Left renal pelvis (tissue), 4 donors: ENCODE measurements around the gene PTMA. TPM values are rescaled to one million over a fixed set of nuclear protein-coding genes. Genes with fewer than 3 reads are reported as not detected.
"Not testable (repeated sequence)": the region's sequence is repeated elsewhere in the genome, so short reads cannot be mapped to it uniquely, and the experiment has no call there.

Experiments used
- DNase-seq, 4 donors: peaks; one replicate each; pipeline ENCODE4 v3.0.0-alpha.2; 2013; ENCODE audit warnings: low read depth in 4 of 4, low spot score in 3 of 4
- polyA plus RNA-seq, 4 donors: library from polyadenylated mRNA; unstranded; fragments of 120-200 nt; gene quantifications; one replicate each; pipeline ENCODE4 v1.2.1, GENCODE V29; 2013; ENCODE audit not compliant: insufficient read length in 4 of 4

The PTMA gene
- polyA plus RNA-seq, 4 donors, result 1,725 to 2,255 (median 2,069) TPM

DNA sequence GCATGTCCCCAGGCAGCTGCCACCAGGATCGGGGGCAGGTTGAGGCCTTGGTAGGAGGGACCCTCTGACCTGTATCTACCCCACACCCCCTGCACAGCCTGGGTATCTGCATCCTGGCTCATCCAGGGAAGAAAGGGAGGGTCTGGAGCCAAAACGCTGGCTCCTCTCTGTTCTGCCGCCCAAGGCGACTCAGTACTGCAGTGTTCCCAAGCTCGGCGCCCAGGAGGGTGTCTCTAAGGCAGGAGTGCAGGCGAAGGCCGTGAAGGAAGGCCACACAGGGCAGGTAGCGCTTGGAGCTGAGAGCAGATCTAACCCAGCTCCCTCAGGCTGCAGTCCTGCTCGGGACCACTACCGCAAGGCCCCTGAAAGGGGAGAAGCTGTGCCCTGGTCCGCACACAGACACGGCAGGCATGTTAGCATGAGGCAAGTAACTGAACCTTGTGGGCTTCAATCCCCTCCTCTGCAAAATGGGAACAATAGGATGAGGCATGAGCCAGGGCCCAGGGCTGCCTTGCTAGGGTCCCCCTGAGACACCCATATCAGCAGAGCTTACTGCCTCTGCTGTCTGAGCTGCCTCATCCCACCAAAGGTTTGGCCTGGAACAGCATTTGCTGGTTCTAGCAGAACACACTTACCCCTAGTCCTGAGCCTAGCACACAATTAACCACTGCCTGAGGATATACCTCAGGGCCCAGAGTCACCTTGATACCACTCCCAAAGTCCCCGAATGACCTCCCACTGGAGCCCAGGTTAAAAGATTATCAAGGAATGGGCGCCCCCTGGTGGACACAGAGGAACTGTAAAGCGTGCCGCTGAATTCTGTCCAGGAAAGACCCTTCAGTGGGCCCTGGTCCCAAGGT is 6.5 kb downstream of the PTMA start:
- DNase-seq, result no peak

DNA sequence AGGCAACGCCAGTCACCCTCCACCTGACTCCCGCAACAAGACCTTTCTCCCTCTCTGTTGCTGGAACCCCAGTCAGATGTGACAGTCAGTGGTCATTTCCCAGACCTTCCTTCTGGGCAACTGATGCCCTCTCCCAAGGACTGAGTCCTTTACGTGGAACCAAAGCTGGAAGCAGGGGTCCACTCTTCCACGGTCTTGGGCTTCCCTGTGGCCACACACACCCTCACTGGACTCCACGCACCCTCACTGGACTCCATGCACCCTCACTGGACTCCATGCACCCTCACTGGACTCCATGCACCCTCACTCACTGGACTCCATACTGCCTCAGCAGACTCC is 7.1 kb downstream of the PTMA start:
- DNase-seq, result no peak

- DNase-seq, result no peak
Observed at GRCh38 chr2:231715988-231716616, 7.8 kb downstream of the PTMA start.

DNA sequence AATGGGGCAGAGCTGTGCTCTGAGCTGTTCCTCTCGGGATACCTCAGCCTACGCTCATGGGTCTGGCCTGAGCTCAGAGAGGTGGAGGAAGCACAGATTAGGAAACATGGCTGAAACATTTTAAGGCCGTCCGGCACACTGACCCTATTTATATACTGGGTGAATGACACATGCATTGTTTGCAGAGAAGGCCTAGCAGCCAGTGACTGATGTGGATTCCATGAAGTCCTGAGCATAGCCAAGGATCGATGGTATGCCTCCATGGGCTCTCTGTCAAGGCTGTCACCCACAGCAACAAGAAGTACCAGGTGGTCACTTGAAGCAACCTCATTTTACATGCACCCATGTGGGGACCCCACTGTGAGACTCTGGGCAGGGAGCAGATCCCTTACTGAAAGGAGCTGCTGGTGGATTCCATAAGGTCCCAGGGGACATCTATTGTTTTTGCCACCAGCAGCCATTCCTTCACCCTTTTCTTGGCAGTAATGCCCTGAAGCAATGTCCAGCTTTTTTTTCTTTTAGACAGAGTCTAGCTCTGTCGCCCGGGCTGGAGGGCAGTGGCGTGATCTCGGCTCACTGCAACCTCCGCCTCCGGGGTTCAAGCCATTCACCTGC is 8.4 kb downstream of the PTMA start:
- DNase-seq, result no peak

DNA sequence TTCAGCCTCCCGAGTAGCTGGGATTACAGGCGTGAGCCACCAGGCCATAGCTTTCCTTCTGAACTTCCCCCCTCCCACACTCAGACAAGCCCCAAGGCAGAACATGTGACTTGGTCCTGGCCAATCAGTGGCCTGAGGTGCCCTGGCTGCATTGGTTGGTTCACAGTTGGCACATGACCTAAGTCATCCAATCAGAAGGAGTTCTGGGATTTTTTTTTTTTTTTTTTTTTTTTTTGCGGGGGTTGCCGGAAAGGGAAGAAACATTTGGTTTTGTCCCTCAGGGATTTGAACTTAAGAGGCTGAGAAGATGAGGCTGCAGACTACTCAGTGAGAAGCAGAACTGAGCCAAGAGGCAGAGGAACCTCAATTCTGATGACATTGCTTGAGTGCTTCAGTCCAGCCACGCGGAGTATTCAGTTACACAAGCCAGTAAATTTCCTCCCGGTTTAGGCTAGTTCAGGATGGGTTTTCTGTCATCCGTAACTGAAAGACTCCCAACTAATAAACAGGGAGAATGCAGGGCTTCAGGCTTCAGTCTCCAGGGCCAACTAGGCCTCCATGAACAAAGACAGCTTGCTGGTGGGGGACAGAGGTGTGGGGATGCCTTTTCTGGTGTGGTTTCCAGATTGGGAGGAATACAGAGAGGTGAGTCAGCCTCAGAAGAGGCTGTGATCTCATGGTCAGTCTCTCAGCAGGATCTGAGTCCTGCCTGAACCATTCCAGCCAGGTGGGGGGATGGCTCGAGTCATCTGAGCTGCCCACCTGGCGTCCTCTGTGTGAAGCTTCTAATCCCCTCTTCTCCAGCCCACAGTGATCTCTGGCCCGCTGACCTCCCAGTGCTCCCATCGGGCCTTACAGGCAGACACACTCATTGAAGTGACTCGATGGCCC is 9.2 kb downstream of the PTMA start:
- DNase-seq, result no peak

DNA sequence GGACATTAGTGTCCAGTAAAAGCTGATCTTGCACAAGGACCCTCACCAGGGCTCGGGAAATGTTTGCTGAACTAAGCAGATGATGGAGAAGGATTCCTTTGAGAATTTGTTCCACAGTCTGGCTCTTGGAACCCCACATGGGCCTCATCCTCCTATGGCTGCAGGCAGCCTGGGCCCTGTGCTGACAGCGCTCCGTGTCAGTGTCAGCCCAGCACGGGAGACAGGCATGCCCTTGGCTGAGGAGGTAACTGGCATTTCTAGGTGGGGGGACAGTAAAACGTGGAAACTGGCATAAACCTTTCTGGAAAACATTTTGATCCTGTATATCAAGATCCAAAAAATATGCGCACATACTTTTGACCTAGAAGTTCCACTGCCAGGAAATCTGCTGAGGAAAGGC is 10.5 kb downstream of the PTMA start:
- DNase-seq, result no peak

GRCh38 chr2:231720292-231720986 is 12.1 kb downstream of the PTMA start:
- DNase-seq, result no peak

DNA sequence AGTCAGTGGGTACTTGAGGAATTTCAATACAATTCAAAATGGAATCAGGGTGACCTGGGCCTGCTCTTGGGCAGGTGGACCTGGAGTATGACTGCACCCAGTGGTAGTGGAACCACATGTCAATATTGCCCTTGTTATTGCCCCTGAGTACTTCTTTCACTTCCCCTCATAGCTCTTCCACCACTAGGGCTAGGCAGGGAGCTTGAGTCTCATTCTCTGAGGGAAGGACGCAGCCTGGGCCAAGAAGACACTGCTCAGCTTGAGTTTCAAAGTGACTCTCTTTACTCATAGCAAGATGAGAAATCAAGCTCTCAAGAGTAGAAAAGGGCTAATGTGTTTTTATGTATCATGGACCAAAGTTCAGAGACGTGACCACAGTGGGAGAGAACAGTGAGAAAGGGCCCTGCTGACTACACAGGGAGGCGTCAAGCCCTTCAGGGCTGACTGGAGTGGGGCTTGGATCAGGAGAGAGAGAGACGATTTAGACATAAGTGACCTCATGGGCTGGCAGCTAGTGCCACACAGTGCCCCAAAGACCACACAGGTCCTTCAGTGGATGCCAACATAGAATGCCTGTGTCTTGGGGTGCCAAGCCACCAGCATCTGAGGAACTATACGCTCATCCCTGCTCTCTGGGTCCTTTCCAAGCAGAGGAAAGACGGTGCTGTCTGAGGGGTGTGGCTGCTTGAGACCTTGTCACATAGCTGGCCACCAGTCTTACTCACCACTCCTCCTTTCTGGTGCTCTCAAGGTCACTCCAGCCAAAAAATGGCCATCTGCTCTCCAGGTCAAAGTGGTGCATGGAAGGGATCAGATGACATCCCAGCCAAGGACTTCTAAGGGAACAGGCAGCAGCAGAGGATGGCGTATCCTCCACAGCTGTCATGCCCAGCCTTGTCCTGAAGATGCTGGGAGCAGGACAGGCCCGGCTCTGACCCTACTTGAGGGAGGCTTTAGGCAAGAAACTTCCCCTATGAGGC is 13.0 kb downstream of the PTMA start:
- no peak for DNase-seq

GRCh38 chr2:231722721-231723307 is 14.5 kb downstream of the PTMA start:
- no peak for DNase-seq

DNA sequence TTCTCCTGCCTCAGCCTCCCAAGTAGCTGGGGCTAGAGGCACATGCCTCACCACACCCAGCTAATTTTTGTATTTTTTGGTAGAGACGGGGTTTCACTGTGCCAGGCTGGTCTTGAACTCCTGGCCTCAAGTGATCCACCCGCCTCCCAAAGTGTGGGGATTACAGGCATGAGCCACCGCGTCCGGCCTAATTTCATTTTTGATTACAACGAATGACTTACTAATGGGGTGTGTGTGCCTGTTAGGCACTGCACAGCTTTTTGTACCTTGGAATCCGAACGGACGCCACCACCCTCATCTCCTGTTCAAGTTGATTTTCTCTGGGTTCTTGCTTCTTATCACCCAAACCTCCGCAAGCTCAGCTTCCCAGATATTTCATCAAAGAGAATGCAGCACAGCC is 17.2 kb downstream of the PTMA start:
- no peak for DNase-seq

- no peak for DNase-seq
Observed at GRCh38 chr2:231726276-231726675, 18.0 kb downstream of the PTMA start.

DNA sequence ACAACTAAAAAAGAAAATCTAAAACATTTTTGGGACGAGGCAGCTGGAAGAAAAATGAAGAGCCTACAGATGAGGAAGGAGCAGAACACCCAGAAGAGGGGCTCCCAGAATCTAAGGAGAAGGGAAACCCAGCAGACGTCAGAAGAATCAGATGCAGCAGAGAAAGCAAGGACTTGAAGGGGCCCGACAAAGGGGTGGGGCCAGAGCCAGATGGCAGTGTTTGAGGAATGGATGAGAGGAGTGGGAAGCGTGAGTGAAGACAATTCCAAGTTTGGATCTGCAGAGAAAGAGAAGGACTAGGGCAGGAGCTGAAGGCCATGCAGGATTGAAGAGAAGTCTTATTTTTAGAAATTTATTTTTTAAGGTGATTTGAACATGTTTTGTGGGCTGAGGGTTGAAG is 19.3 kb downstream of the PTMA start:
- no peak for DNase-seq

GRCh38 chr2:231732604-231733003 is 24.3 kb downstream of the PTMA start:
- no peak for DNase-seq

DNA sequence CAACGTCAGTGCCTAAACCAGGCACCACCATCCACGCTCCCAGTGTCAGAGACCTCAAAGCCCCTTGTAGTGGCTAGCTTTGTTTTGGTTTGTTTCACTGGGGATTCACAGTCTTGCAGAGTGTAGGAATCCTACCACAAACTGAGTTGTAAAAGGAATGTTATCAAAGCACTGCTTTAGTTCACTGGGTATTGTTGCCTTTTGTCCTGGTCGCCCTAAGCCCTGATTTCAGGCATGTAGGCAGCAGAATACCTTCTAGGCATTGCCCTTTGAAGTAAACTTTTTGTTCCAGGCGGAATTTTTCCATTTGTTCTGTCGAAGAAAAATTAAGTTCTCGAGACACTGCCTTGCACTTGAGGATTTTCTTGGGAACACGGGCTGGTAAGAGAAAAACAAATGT is 29.4 kb downstream of the PTMA start:
- DNase-seq, result no peak

- DNase-seq, result no peak
Observed at GRCh38 chr2:231743376-231744116, 35.2 kb downstream of the PTMA start.

DNA sequence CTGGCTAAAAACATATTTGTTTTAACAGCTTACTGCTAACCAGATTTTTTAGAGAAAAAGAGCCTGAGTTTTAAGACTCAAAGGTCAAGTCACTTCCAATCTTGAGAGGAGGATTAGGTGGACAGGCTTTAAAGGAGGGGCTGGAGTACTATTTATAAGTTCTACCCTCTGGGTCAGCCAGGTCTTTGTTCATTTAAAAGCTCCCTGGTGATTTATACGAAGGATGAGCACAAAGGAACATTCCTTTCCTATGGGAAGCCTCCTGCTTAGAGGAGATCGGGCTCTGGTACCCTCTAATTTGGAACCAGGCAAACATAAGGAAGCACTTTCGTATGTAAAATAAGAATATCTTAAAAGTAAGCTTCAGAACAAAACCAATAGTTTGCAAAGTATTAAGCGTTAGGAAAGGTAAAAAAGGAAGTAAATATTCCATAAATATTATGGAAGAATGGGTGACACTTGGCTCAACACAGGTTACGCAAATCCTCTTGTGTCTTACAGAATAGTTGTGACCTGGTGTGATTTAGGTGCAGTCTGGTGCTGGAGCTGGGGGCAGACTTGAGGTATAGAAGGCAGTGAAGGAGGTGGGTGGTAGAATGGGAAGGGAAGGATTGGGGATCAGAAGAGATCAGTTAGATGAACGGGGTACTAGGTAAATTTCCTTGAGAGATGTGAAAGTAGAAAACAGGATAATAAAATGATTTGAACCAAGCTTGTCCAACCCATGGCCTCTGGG is 37.1 kb downstream of the PTMA start:
- DNase-seq, result no peak

DNA sequence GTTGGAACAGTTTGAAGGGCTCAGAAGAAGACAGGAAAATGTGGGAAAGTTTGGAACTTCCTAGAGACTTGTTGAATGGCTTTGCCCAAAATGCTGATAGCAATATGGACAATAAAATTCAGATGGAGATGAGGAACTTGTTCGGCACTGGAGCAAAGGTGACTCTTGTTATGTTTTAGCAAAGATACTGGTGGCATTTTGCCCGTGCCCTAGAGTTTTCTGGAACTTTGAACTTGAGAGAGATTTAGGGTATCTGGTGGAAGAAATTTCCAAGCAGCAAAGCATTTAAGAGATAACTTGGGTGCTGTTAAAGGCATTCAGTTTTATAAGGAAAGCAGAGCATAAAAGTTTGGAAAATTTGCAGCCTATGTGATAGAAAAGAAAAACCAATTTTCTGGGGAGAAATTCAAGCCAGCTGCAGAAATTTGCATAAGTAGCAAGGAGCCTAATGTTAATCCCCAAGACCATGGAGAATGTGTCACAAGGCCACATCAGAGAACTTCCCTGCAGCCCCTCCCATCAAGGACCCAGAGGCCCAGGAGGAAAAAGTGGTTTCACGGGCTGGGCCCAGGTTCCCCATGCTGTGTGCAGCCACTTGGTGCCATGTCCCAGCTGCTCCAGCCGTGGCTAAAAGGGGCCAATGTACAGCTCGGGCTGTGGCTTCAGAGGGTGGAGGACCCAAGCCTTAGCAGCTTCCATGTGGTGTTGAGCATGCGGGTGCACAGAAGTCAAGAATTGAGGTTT is 40.0 kb downstream of the PTMA start:
- DNase-seq, result not testable (repeated sequence)
